ENCODE data around the gene PDE7B.

DNA sequence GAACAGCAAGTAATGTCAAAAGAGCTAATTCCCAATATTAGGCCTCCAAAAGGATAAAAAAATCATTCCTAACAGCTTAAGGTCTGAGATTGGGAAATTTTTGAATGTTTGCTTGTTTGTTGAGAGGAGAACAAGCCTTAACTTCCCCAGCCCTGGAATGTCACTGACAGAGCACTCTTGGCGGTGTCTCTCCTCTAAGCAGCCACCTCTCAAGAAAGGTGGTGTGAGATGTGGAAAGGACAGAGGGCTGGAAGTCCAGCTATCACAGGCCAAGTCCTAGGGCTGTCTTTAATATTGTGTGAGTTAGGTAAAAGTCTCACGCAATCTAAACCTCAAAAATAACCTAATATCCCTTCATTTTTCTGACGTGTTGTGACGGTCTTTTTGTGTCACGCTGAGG lies 297.0 kb downstream of the PDE7B start:
- TF ChIP-seq, protein P1, sequence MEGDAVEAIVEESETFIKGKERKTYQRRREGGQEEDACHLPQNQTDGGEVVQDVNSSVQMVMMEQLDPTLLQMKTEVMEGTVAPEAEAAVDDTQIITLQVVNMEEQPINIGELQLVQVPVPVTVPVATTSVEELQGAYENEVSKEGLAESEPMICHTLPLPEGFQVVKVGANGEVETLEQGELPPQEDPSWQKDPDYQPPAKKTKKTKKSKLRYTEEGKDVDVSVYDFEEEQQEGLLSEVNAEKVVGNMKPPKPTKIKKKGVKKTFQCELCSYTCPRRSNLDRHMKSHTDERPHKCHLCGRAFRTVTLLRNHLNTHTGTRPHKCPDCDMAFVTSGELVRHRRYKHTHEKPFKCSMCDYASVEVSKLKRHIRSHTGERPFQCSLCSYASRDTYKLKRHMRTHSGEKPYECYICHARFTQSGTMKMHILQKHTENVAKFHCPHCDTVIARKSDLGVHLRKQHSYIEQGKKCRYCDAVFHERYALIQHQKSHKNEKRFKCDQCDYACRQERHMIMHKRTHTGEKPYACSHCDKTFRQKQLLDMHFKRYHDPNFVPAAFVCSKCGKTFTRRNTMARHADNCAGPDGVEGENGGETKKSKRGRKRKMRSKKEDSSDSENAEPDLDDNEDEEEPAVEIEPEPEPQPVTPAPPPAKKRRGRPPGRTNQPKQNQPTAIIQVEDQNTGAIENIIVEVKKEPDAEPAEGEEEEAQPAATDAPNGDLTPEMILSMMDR (IDR thresholded peaks at IDR 0.05) = no peak
- no peak for TF ChIP-seq POLR2A (IDR thresholded peaks at IDR 0.05)

Data from Peyer's patch (tissue), 4 donors.